Duodenal mucosa (tissue), 2 donors: ENCODE measurements around the gene CES4A.

Experiments used
- H3K27ac ChIP-seq: one replicate; pipeline ENCODE4 v1.7.0; 2013; ENCODE audit warnings: low read depth, low read length
- H3K27me3 ChIP-seq, 2 donors: one replicate each; pipeline ENCODE4 v1.7.0; 2013; ENCODE audit warnings: low read length in 2 of 2, control low read depth in 1 of 2; ENCODE audit not compliant: insufficient read depth in 2 of 2, control insufficient read depth in 1 of 2
- H3K36me3 ChIP-seq, 2 donors: one replicate each; pipeline ENCODE4 v1.7.0; 2013; ENCODE audit warnings: low read length in 2 of 2, control low read depth in 1 of 2; ENCODE audit not compliant: insufficient read depth in 2 of 2, control insufficient read depth in 1 of 2
- H3K4me1 ChIP-seq, 2 donors: one replicate each; pipeline ENCODE4 v1.7.0; 2013; ENCODE audit warnings: low read length in 2 of 2, control low read depth in 1 of 2; ENCODE audit not compliant: insufficient read depth in 2 of 2, control insufficient read depth in 1 of 2
- H3K4me3 ChIP-seq, 2 donors: one replicate each; pipeline ENCODE4 v1.7.0; 2013; ENCODE audit warnings: low read length in 2 of 2, low read depth in 1 of 2
- H3K9ac ChIP-seq, 2 donors: one replicate each; pipeline ENCODE4 v1.7.0; 2013; ENCODE audit warnings: low read length in 2 of 2, low read depth in 1 of 2
- H3K9me3 ChIP-seq, 2 donors: one replicate each; pipeline ENCODE4 v1.7.0; 2013; ENCODE audit warnings: low read length in 2 of 2, control low read depth in 1 of 2; ENCODE audit not compliant: control insufficient read depth in 1 of 2

CES4A gene

GRCh38 chr16:67017421-67017750 lies 29.0 kb downstream of the CES4A start:
- Histone ChIP-seq H3K4me3 (no peak overlapping the region), H3K4me1 (peaks cover 7 to 13% of the 10 kb centered on the region in 2 donors), H3K27me3 (peaks cover 18 to 21% of the 10 kb centered on the region in 2 donors), H3K9me3 (no peaks in the 10 kb centered on the region), H3K36me3 (no peaks in the 10 kb centered on the region), H3K27ac (no peak overlapping the region), H3K9ac (no peak overlapping the region)

- no peaks in the 10 kb centered on the region for H3K36me3 ChIP-seq
- no peaks in the 10 kb centered on the region for H3K9me3 ChIP-seq
- H3K27ac ChIP-seq: no peak overlapping the region
- peaks cover 18 to 20% of the 10 kb centered on the region in 2 donors for H3K27me3 ChIP-seq
- H3K4me1 ChIP-seq: peaks cover 13 to 18% of the 10 kb centered on the region in 2 donors
- no peak overlapping the region for H3K9ac ChIP-seq
- no peak overlapping the region for H3K4me3 ChIP-seq
Measured at GRCh38 chr16:67017810-67018488, 29.6 kb downstream of the CES4A start.

DNA sequence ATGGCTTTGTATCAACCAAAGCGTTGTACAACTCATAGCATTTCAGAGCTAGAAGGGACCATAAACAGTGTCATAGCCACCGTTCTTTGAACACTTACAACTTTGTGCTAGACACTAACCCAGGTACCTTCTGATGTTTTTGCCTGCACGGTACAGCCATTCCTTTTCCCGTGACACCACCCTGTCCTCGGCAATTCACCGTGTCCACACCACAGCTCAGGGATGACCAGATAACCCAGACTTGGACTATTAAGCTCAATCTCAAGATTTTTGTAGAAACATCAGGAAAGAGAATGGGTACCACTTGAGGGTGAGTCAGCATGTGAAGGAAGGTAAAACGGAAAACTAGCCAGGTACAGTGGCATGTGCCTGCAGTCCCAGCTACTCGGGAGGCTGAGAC lies 30.8 kb downstream of the CES4A start:
- peaks cover 11 to 13% of the 10 kb centered on the region in 2 donors for H3K27me3 ChIP-seq

GRCh38 chr16:67021321-67021720 lies 32.9 kb downstream of the CES4A start:
- no peaks in the 10 kb centered on the region for H3K27me3 ChIP-seq
- H3K36me3 ChIP-seq: no peaks in the 10 kb centered on the region
- H3K27ac ChIP-seq: no peak overlapping the region
- peaks cover 8 to 10% of the 10 kb centered on the region in 2 donors for H3K4me1 ChIP-seq
- H3K9me3 ChIP-seq: no peaks in the 10 kb centered on the region
- H3K4me3 ChIP-seq: no peak overlapping the region
- H3K9ac ChIP-seq: no peak overlapping the region

More for the DNA sequence above, 30.8 kb downstream of the CES4A start:
- H3K4me1 ChIP-seq: peaks cover 6 to 11% of the 10 kb centered on the region in 2 donors
- no peak overlapping the region for H3K27ac ChIP-seq
- H3K9me3 ChIP-seq: no peaks in the 10 kb centered on the region
- H3K36me3 ChIP-seq: no peaks in the 10 kb centered on the region
- no peak overlapping the region for H3K4me3 ChIP-seq
- no peak overlapping the region for H3K9ac ChIP-seq

GRCh38 chr16:67022531-67023214 lies 34.3 kb downstream of the CES4A start:
- no peak overlapping the region for H3K27ac ChIP-seq
- no peak overlapping the region for H3K4me3 ChIP-seq
- no peaks in the 10 kb centered on the region for H3K27me3 ChIP-seq
- H3K4me1 ChIP-seq: peaks cover 8 to 10% of the 10 kb centered on the region in 2 donors
- H3K9ac ChIP-seq: no peak overlapping the region
- no peaks in the 10 kb centered on the region for H3K9me3 ChIP-seq
- no peaks in the 10 kb centered on the region for H3K36me3 ChIP-seq

- no peaks in the 10 kb centered on the region for H3K9me3 ChIP-seq
- H3K27ac ChIP-seq: no peak overlapping the region
- no peaks in the 10 kb centered on the region for H3K27me3 ChIP-seq
- no peak overlapping the region for H3K4me3 ChIP-seq
- H3K4me1 ChIP-seq: peaks cover 12 to 15% of the 10 kb centered on the region in 2 donors
- H3K9ac ChIP-seq: no peak overlapping the region
- no peaks in the 10 kb centered on the region for H3K36me3 ChIP-seq
Measured at GRCh38 chr16:67023689-67024088, 35.3 kb downstream of the CES4A start.

DNA sequence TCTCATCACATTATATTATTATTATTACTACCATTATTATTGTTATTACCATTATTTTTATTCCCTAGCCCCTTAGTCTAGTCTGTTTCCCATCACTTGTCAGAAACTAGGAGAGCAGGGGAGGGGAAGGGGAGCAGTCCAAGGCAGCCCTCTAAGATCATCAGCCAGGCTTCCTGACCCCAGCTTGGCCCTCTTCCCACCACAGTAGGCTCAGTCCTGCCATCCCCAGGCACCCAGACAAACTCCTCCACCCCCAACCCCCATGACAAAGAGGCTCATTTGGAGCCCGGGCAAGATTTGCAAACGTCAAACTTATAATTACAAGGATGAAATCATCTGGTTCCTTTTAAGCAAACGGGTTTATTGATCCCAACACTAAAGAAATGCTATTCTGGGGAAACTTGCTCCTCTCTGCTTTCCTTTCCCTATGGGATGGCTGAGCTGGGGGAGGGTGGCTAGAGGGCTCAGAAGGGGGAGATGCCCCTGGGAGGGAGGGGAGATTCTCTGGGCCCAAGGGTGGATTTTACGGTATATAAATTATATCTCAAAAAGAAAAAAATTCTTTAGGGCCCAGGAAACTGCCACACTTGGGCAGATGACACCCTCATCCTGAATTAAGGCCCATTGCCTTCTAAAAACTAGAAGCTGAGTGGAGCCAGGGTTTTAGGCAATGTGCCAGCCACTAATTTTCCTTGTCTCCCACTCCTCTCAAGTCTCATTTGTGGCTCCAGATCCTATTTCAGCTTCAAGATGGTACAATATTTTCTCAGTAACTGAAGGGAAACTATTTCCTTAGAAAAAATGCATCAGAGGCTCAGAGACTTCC lies 36.2 kb downstream of the CES4A start:
- peaks cover 12 to 15% of the 10 kb centered on the region in 2 donors for H3K4me1 ChIP-seq
- no peaks in the 10 kb centered on the region for H3K9me3 ChIP-seq
- no peak overlapping the region for H3K27ac ChIP-seq
- no peaks in the 10 kb centered on the region for H3K27me3 ChIP-seq
- H3K4me3 ChIP-seq: no peak overlapping the region
- H3K36me3 ChIP-seq: no peaks in the 10 kb centered on the region
- no peak overlapping the region for H3K9ac ChIP-seq

GRCh38 chr16:67025210-67025550 lies 36.8 kb downstream of the CES4A start:
- Histone ChIP-seq H3K9ac (no peak overlapping the region), H3K4me3 (no peak overlapping the region), H3K27ac (no peak overlapping the region), H3K27me3 (no peaks in the 10 kb centered on the region), H3K9me3 (no peaks in the 10 kb centered on the region), H3K36me3 (no peaks in the 10 kb centered on the region), H3K4me1 (peaks cover 14 to 16% of the 10 kb centered on the region in 2 donors)

DNA sequence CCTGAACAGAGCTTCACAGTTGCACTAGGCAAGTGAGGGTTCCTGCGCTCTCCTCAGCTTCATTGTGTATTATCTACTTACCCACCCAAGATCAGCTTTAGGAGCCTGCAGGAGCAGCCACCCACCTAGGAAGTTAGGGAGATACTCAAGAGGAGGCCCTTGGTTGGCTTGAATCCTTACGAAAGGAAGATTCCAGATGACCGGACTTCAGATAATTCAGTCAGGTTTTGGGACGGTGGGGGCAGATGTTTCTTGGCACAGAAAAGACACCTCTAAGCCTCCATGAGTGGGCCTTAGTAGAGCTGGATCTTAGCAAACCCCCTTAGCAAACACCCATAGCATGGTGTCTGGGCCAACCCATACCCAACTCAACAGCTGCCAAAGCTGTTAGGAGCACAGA lies 38.2 kb downstream of the CES4A start:
- H3K4me3 ChIP-seq: no peak overlapping the region
- no peak overlapping the region for H3K27ac ChIP-seq
- H3K27me3 ChIP-seq: no peaks in the 10 kb centered on the region
- H3K9me3 ChIP-seq: no peaks in the 10 kb centered on the region
- no peaks in the 10 kb centered on the region for H3K36me3 ChIP-seq
- peaks cover 21 to 26% of the 10 kb centered on the region in 2 donors for H3K4me1 ChIP-seq
- no peak overlapping the region for H3K9ac ChIP-seq

- H3K9me3 ChIP-seq: no peaks in the 10 kb centered on the region
- H3K27me3 ChIP-seq: no peaks in the 10 kb centered on the region
- no peak overlapping the region for H3K4me3 ChIP-seq
Measured at GRCh38 chr16:67027046-67027445, 38.7 kb downstream of the CES4A start.

More at GRCh38 chr16:67027046-67027445, 38.7 kb downstream of the CES4A start:
- Histone ChIP-seq H3K36me3 (no peaks in the 10 kb centered on the region), H3K4me1 (peaks cover 24 to 26% of the 10 kb centered on the region in 2 donors), H3K9ac (no peak overlapping the region), H3K27ac (no peak overlapping the region)
